HepG2 (cell line): Measurements from ENCODE around the gene UQCRHL. TPM values are rescaled to one million over a fixed set of nuclear protein-coding genes. Genes with fewer than 3 reads are reported as not detected.

Experiments
- BRCA1 ChIP-seq: sonication (generic); formaldehyde crosslinking; IDR thresholded peaks from 2 replicates; pipeline ENCODE4 v1.4.0; 2020; ENCODE audit warnings: missing genetic modification reagents
- CSRNP1 ChIP-seq: sonication (generic); formaldehyde crosslinking; IDR thresholded peaks from 2 replicates; pipeline ENCODE4 v1.8.1; 2023; ENCODE audit warnings: mild to moderate bottlenecking, missing genetic modification reagents
- EEA1 ChIP-seq: sonication (generic); formaldehyde crosslinking; IDR thresholded peaks from 2 replicates; pipeline ENCODE4 v1.5.1; 2020; ENCODE audit warnings: mild to moderate bottlenecking, missing genetic modification reagents, borderline replicate concordance
- HNRNPUL1 ChIP-seq: fragments of 200-400 bp; formaldehyde crosslinking; IDR thresholded peaks from 2 replicates; pipeline ENCODE4 v1.6.1; 2017; ENCODE audit warnings: low read depth, mild to moderate bottlenecking, low read length, moderate library complexity
- IKZF1 ChIP-seq: fragments of 450-650 bp; IDR thresholded peaks from 2 replicates; pipeline ENCODE4 v1.7.1; 2016
- KMT2A ChIP-seq: sonication (generic); formaldehyde crosslinking; IDR thresholded peaks from 2 replicates; pipeline ENCODE4 v1.4.0; 2020; ENCODE audit warnings: missing genetic modification reagents
- MAF1 ChIP-seq: sonication (generic); formaldehyde crosslinking; IDR thresholded peaks from 2 replicates; pipeline ENCODE4 v1.5.0; 2020; ENCODE audit warnings: missing genetic modification reagents, borderline replicate concordance
- RELA ChIP-seq: sonication (generic); formaldehyde crosslinking; IDR thresholded peaks from 2 replicates; pipeline ENCODE4 v1.4.0; 2020; ENCODE audit warnings: missing genetic modification reagents
- ZBTB20 ChIP-seq: sonication (generic); formaldehyde crosslinking; IDR thresholded peaks from 2 replicates; pipeline ENCODE4 v1.8.1; 2023; ENCODE audit warnings: missing genetic modification reagents, low read depth, mild to moderate bottlenecking, borderline replicate concordance
- ZBTB34 ChIP-seq: sonication (generic); formaldehyde crosslinking; IDR thresholded peaks from 2 replicates; pipeline ENCODE4 v1.8.0; 2022; ENCODE audit warnings: mild to moderate bottlenecking, missing genetic modification reagents
- ZBTB37 ChIP-seq: sonication (generic); formaldehyde crosslinking; IDR thresholded peaks from 2 replicates; pipeline ENCODE4 v1.4.0; 2020; ENCODE audit warnings: mild to moderate bottlenecking, missing genetic modification reagents
- ZNF12 ChIP-seq: sonication (generic); formaldehyde crosslinking; IDR thresholded peaks from 2 replicates; pipeline ENCODE4 v1.5.0; 2020; ENCODE audit warnings: missing genetic modification reagents
- ZNF30 ChIP-seq: sonication (generic); formaldehyde crosslinking; IDR thresholded peaks from 2 replicates; pipeline ENCODE4 v1.5.0; 2020; ENCODE audit warnings: mild to moderate bottlenecking, missing genetic modification reagents
- ZNF33A ChIP-seq: sonication (generic); formaldehyde crosslinking; IDR thresholded peaks from 2 replicates; pipeline ENCODE4 v1.5.1; 2020; ENCODE audit warnings: missing genetic modification reagents, mild to moderate bottlenecking, moderate library complexity, borderline replicate concordance
- ZXDC ChIP-seq: sonication (generic); formaldehyde crosslinking; IDR thresholded peaks from 2 replicates; pipeline ENCODE4 v1.5.0; 2020; ENCODE audit warnings: mild to moderate bottlenecking, missing genetic modification reagents
- polyA plus RNA-seq, 8 experiments: library from polyadenylated mRNA; depleted of rRNA in 3 of 8; stranded (reverse) in 7 of 8; unstranded in 1 of 8; fragments of >200 nt; fragmentation: Illumina TruSeq in 4 of 8; extraction: Trizol in 4 of 8; gene quantifications; 2 replicates each; pipeline versions ENCODE4 v1.2.1 to v1.2.3, GENCODE V29; 2011 to 2016; ENCODE audit warnings: low read depth in 4 of 8, missing spikeins in 1 of 8, mixed read lengths in 1 of 8; ENCODE audit not compliant: insufficient read depth in 1 of 8
- total RNA-seq, 5 experiments: library from RNA; depleted of rRNA; stranded (reverse); fragments of >200 nt; fragmentation: Illumina TruSeq; extraction: Trizol; gene quantifications; 2 replicates each; pipeline ENCODE4 v1.2.3, GENCODE V29; 2016; ENCODE audit warnings: low read depth in 1 of 5
- TF ChIP-seq, protein P1 (sequence below): sonication (generic); formaldehyde crosslinking; IDR thresholded peaks from 2 replicates; pipeline ENCODE4 v1.5.0; 2020; ENCODE audit warnings: missing genetic modification reagents, mild to moderate bottlenecking, borderline replicate concordance

Gene UQCRHL
- total and polyA plus RNA-seq, 2 of the 13 experiments (the other 11 are each of a cell fraction or from before 2014, with no cell fraction given) = 1.8 to 2.3 TPM

DNA sequence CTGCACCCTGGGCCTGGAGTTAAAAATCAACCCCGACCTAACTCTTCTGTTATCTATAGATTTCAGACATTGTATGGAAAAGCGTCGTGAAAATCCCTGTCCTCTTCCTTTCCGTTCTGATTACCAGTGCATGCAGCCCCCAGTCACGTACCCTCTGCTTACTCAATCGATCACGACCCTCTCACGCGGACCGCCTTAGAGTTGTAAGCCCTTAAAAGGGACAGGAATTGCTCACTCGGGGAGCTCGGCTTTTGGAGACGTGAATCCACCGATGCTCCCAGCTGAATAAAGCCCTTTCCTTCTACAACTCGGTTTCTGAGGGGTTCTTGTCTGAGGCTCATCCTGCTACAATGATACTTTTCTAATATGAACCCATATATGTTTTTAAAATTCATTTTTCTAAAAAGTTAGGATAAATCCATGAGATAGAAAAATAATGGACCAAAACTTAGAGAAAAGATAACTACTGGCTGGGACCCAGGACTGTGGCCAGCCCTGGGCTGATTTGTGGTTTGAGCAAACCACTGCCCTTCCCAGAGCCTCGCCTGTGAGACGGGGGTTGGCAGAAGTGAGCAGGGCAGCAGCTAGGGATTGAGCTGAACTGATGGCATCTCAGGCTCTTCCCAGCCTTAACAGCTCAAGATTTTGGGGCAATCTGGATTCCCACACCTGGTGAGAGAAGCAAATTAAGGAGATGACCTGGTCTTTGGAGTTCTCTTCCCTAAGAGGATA lies 5.0 kb downstream of the UQCRHL start (continued):
- TF ChIP-seq, protein P1, sequence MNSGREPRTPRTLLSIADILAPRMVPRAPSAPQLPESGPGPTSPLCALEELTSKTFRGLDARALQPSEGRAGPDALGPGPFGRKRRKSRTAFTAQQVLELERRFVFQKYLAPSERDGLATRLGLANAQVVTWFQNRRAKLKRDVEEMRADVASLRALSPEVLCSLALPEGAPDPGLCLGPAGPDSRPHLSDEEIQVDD (CRISPR knock-in tag) = no peak
- TF ChIP-seq ZBTB34 (CRISPR knock-in tag) (no peak), ZNF33A (CRISPR knock-in tag) (no peak), ZBTB37 (CRISPR knock-in tag) (no peak), ZBTB20 (CRISPR knock-in tag) (peak; percentile 92; the same call in 1 of the 2 replicates), RELA (CRISPR knock-in tag) (no peak), MAF1 (no peak), ZNF12 (CRISPR knock-in tag) (no peak), KMT2A (CRISPR knock-in tag) (no peak), BRCA1 (CRISPR knock-in tag) (0 out of 2 replicates have a peak, but pooled peaks have one; percentile 19), IKZF1 (no peak), ZXDC (CRISPR knock-in tag) (no peak), HNRNPUL1 (no peak), EEA1 (CRISPR knock-in tag) (no peak), CSRNP1 (CRISPR knock-in tag) (no peak), ZNF30 (CRISPR knock-in tag) (no peak)
